Measurements from ENCODE around the gene SLC35G1.

Gene SLC35G1

DNA sequence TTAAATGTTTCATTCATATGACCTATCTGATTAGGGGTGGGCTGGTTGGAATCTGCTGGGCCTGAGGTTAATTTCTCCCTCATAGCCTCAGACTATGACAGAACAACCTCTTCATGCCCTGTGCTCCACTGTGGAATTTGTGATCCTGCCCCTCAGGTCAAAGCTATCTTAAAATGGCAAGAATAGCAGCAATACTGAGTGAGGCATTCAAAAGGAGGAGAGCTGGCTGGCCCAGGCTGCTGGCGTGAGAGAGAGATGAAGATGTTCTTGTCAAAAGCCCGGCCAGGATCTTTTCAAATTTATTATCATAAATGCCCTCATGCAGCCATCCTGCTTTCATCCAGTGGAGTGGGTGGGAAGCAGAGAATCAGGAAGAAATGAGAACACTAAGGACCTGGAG, 58.1 kb downstream of the SLC35G1 start:
- no peak for DNase-seq (ENCODE audit: low read depth in 2 of 2)
